HFF-Myc (cell line): ENCODE results near the gene PTPRE.

Experiments used
- DNase-seq: peaks from one replicate; pipeline ENCODE4 v3.0.0-alpha.2; 2011; ENCODE audit warnings: low read depth; ENCODE audit errors: extremely low read depth
- H3K4me3 ChIP-seq: replicated peaks from 2 replicates; pipeline ENCODE4 v1.5.1; 2011; ENCODE audit warnings: low read depth, mild to moderate bottlenecking, control low read depth, low read length
- TF ChIP-seq, protein P1 (sequence below): IDR thresholded peaks from 2 replicates; pipeline ENCODE4 v1.5.1; 2012; ENCODE audit warnings: mild to moderate bottlenecking, low read depth, low read length, control low read depth; ENCODE audit errors: missing control alignments

The PTPRE gene

DNA sequence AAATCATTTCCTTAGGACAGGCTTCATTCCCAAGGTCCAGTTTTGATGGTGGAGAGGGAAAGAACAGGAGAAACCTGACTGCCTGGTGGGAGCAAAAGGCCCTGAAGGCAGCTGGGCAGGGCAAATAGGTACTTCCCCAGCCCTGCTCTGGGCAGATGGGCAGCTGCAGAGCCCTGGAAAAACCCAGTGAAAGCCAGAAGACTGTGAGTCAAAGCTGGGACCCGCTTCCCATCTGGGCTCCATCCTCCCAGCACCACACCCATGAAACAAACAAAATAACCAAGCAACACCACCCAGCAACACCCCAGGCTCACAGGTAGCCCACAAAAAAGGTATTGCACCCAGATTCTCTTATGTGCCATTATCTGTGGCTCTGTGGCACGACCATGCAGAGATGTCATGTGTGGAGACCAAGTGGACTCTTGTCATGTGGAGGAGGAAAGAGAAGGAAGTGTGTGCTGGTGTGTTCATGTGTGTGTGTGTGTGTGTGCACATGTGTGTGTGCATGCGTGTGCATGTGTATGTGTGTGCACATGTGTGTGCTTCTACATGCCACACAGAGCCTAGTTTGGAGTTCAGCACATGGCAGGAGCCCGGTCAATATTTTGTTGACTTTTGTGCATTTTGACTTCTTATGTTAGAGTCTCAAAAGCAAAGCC lies 24.0 kb upstream of the PTPRE start:
- TF ChIP-seq, protein P1, sequence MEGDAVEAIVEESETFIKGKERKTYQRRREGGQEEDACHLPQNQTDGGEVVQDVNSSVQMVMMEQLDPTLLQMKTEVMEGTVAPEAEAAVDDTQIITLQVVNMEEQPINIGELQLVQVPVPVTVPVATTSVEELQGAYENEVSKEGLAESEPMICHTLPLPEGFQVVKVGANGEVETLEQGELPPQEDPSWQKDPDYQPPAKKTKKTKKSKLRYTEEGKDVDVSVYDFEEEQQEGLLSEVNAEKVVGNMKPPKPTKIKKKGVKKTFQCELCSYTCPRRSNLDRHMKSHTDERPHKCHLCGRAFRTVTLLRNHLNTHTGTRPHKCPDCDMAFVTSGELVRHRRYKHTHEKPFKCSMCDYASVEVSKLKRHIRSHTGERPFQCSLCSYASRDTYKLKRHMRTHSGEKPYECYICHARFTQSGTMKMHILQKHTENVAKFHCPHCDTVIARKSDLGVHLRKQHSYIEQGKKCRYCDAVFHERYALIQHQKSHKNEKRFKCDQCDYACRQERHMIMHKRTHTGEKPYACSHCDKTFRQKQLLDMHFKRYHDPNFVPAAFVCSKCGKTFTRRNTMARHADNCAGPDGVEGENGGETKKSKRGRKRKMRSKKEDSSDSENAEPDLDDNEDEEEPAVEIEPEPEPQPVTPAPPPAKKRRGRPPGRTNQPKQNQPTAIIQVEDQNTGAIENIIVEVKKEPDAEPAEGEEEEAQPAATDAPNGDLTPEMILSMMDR = no peak
- no peak for DNase-seq
- no peak overlapping the region for H3K4me3 ChIP-seq

DNA sequence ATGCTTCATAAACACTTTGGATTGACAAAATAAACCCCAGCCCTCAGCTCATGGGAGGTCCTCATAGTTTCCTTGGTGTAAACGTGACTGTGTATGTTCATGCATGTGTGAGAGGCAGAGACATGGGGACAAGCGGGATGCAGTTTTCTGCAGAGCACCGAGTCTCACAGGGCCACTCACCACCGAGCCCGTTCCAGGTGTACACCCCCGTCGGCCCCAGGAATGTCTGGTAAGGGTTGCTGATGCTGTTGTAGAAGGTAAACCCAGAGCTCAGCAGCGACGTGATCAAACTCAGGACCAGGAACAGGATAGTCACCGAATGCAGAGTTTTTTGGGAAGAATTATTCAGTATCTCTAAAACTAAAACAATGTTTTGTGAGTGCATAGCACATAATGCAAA lies 23.4 kb upstream of the PTPRE start:
- no peak overlapping the region for H3K4me3 ChIP-seq
- DNase-seq = no peak
- TF ChIP-seq, protein P1 = no peak

DNA sequence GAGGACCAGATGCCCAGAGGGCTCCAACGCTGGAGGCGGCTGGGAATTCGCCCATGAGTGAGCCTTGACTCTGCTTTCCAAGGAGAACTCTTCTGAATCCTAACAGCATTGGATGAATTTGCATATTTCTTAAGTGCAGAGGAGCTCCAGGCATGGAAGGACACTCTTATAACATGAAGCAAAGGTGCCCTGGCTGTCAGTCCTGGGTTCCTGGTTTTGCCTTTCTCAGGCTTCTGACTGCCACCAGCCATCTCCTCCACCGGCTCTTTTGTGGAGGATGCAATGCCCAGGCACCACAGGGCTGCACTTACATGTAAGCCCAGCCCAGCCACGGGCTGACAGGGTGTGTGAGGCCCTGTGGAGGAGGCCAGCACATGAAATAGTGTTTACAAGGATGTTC lies 22.4 kb upstream of the PTPRE start:
- no peak for DNase-seq
- H3K4me3 ChIP-seq = no peak overlapping the region
- TF ChIP-seq, protein P1 = no peak

DNA sequence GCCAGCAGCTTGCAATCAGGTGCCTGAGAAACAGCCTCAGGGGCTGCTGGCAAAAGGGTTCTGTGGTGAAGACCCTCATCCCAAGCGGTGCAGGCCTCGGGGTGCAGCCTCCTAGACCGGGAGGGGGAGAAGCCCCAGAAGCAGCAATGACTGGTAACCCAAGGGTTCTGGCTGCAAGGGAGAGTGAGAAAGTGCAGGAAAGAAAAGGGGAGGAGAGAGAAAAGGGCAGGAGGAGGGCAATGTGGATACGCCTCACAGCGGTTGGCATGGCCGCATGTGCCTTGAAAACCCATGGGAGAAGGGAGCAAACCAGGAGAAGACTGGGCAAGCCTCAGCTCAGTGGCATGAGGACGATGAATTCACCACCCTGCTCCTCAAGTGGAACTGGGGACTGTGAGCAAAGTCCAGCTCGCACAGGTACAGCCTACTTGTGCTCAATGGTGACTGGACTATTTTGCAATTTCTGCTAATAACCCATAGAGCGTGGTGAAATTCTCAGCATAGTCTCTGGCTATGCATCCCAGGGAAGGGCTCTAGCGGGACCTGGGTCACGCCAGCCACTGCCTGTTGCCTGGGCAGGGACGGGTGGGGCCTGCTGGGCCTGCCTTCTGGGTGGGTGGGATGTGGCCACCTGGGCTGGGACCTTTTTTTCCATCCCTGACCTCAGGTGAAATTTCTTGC lies 20.4 kb upstream of the PTPRE start:
- no peak for DNase-seq
- TF ChIP-seq, protein P1 = no peak

DNA sequence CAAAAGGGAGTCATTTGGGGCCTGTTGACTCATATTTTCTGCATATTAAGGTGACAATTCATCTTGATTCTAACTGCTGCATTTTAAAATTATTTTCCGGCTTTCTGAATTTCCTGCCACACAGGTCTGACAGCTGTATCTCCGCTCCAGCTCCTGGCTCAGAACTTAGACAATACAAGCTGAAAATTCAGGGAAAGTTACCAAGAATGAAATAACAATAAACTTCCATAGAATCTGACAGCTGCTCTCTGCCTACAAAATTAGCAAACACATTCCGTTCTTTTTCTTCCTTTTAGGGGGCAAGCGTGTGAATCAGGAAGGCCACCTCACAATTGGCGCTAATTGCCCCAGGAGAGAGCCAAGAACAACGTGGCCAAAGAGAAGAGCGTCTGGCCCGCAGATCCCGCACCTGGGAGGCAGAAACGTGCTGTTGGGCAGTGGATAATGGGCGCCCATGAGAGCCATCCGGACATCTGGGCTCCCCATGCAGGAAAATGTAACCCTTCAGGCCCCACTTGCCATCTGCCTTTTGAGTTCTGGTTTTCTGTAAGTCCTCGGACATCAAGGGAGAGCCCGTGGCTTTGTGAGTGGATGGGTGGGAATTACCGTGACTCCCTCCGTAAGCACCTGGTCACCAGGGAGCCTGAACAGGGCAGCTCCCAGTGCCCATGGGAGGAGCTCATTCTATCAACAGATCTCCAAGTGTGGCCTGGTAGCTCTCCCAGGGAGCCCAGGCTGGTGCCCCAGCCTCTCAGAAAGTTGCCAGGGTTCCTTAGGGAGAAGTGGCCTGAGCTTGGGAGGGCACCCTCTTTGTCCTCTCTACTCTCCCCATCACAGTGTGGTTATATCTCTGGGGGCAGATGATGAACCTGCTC lies 19.1 kb upstream of the PTPRE start:
- no peak for DNase-seq

More for the DNA sequence above, 20.4 kb upstream of the PTPRE start:
- no peak overlapping the region for H3K4me3 ChIP-seq

More for the DNA sequence above, 19.1 kb upstream of the PTPRE start:
- TF ChIP-seq, protein P1 = no peak
- no peak overlapping the region for H3K4me3 ChIP-seq
